ENCODE measurements around the gene KIF20B.

KIF20B gene

GRCh38 chr10:89663144-89663543 lies 38.2 kb upstream of the KIF20B start:
- Histone ChIP-seq H3K36me3 (ENCODE audit: control insufficient read depth, insufficient read depth, low read length) (no peaks in the 10 kb centered on the region), H3K4me3 (ENCODE audit: insufficient read depth, low read depth, low read length) (no peak overlapping the region), H3K9me3 (ENCODE audit: control insufficient read depth, low read length) (no peaks in the 10 kb centered on the region), H3K4me1 (ENCODE audit: control insufficient read depth, insufficient read depth, low read length) (no peaks in the 10 kb centered on the region), H3K27me3 (ENCODE audit: control insufficient read depth, insufficient read depth, low read length, poor library complexity, severe bottlenecking) (no peaks in the 10 kb centered on the region), H3K27ac (ENCODE audit: insufficient read depth, low read depth, low read length, poor library complexity, severe bottlenecking) (no peak overlapping the region)
- 84 to 86% methylated on average over 3 of the region's 3 CpGs for WGBS, 2 experiments

- Histone ChIP-seq H3K36me3 (ENCODE audit: control insufficient read depth, insufficient read depth, low read length) (no peaks in the 10 kb centered on the region), H3K27ac (ENCODE audit: insufficient read depth, low read depth, low read length, poor library complexity, severe bottlenecking) (no peak overlapping the region), H3K4me1 (ENCODE audit: control insufficient read depth, insufficient read depth, low read length) (no peaks in the 10 kb centered on the region), H3K9me3 (ENCODE audit: control insufficient read depth, low read length) (no peaks in the 10 kb centered on the region), H3K4me3 (ENCODE audit: insufficient read depth, low read depth, low read length) (no peak overlapping the region), H3K27me3 (ENCODE audit: control insufficient read depth, insufficient read depth, low read length, poor library complexity, severe bottlenecking) (no peaks in the 10 kb centered on the region)
- 86 to 97% methylated on average over 3 of the region's 3 CpGs for WGBS, 2 experiments
Observed at GRCh38 chr10:89664203-89664602, 37.2 kb upstream of the KIF20B start.

DNA sequence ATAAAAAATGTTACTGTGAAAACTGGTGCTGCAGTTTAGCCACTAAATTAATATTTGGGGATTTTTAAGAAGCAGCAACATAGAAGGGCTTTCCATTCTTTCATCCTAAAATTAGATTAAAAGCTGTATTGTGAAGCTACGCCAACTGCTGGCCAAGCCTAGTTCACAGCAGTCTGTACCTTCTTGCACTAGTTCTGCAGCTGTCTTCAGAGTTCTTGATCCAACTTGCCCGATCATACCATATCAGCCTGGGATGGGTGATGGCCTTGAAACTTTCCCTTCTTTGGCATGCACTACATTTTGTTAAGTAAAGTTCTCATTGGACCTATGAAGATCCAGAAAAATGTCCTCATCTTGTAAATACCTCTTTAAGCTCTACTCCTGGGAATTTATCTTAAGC lies 36.1 kb upstream of the KIF20B start:
- H3K27ac ChIP-seq (ENCODE audit: insufficient read depth, low read depth, low read length, poor library complexity, severe bottlenecking) = no peak overlapping the region
- no peaks in the 10 kb centered on the region for H3K9me3 ChIP-seq (ENCODE audit: control insufficient read depth, low read length)
- no peaks in the 10 kb centered on the region for H3K36me3 ChIP-seq (ENCODE audit: control insufficient read depth, insufficient read depth, low read length)
- H3K4me3 ChIP-seq (ENCODE audit: insufficient read depth, low read depth, low read length) = no peak overlapping the region
- no peaks in the 10 kb centered on the region for H3K27me3 ChIP-seq (ENCODE audit: control insufficient read depth, insufficient read depth, low read length, poor library complexity, severe bottlenecking)
- WGBS, 2 experiments = 94 to 97% methylated on average over 2 of the region's 2 CpGs
- no peaks in the 10 kb centered on the region for H3K4me1 ChIP-seq (ENCODE audit: control insufficient read depth, insufficient read depth, low read length)

DNA sequence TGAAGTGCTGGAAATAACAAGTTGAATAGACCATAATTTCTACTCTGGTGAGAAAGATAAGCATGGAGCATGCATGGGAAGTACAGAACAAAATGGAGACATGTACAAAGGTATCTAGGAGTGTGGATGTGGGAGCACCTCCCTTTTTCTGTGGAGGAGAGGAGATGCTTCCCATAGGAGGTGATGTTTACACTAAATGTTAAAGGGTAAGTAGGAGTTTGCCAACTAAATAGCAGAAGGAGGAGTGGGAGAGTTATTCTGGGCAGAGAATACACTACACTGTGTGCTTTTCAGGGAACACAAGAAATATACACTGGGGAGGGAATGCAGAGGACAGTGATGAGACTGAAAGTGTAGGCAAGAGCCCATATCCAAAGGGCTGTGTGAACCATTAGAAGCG lies 35.3 kb upstream of the KIF20B start:
- H3K27me3 ChIP-seq (ENCODE audit: control insufficient read depth, insufficient read depth, low read length, poor library complexity, severe bottlenecking) = no peaks in the 10 kb centered on the region
- H3K9me3 ChIP-seq (ENCODE audit: control insufficient read depth, low read length) = no peaks in the 10 kb centered on the region
- no peak overlapping the region for H3K4me3 ChIP-seq (ENCODE audit: insufficient read depth, low read depth, low read length)
- H3K4me1 ChIP-seq (ENCODE audit: control insufficient read depth, insufficient read depth, low read length) = no peaks in the 10 kb centered on the region
- WGBS, 2 experiments = 86 to 97% methylated on average over 1 of the region's 1 CpG
- no peak overlapping the region for H3K27ac ChIP-seq (ENCODE audit: insufficient read depth, low read depth, low read length, poor library complexity, severe bottlenecking)
- no peaks in the 10 kb centered on the region for H3K36me3 ChIP-seq (ENCODE audit: control insufficient read depth, insufficient read depth, low read length)

DNA sequence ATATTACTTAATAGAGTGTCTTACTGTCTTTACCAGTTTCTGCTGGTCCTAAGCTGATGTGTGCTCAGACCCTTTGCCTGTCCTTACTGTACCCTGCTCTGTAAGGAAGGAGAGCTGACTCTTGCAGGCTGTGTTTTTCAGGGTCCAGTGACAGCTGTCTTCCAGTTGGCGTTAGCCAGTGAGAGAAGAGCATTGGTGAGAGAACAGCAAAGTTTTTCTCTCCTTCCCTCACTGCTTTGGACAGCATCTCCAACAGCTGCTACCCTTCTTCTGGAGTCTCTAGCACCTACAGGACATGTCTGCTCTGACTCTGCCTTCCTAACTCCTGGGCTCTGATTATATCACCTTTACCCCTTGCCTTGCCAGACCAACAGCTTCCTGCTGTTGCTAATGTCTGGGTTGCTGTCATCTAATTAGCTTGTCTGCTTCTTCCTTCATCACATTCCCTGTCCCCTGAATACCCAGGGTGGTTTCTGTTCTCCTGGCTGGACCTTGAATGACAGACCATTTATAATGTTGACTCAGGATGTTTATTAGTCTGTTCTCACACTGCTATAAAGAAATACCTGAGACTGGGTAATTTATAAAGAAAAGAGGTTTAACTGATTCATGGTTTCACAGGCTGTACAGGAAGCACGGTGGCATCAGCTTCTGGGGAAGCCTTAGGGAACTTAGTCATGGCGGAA lies 32.9 kb upstream of the KIF20B start:
- H3K4me1 ChIP-seq (ENCODE audit: control insufficient read depth, insufficient read depth, low read length) = no peaks in the 10 kb centered on the region
- H3K4me3 ChIP-seq (ENCODE audit: insufficient read depth, low read depth, low read length) = no peak overlapping the region
- H3K27ac ChIP-seq (ENCODE audit: insufficient read depth, low read depth, low read length, poor library complexity, severe bottlenecking) = no peak overlapping the region
- no peaks in the 10 kb centered on the region for H3K27me3 ChIP-seq (ENCODE audit: control insufficient read depth, insufficient read depth, low read length, poor library complexity, severe bottlenecking)
- H3K9me3 ChIP-seq (ENCODE audit: control insufficient read depth, low read length) = no peaks in the 10 kb centered on the region
- 87 to 88% methylated on average over 3 of the region's 3 CpGs for WGBS, 2 experiments
- no peaks in the 10 kb centered on the region for H3K36me3 ChIP-seq (ENCODE audit: control insufficient read depth, insufficient read depth, low read length)

DNA sequence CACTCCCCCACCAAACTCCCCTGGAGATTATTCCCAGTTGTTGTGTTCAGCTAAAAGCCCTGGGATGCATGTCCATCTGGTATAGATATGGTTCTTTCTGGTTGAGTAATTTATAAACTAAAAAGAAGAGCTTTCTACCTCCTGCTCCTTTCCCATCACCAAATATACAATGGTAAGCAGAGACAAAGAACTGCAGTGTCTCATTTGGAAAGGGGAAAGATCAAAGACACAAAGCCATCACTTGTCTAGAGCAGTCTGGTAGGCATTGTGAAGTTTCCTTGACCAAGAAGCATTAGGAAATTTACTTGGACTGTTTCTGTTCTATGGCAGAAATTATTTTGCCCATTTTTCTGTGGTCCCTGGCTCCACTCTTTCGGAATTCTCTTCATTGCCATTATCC lies 31.4 kb upstream of the KIF20B start:
- H3K4me3 ChIP-seq (ENCODE audit: insufficient read depth, low read depth, low read length) = no peak overlapping the region
- no peaks in the 10 kb centered on the region for H3K27me3 ChIP-seq (ENCODE audit: control insufficient read depth, insufficient read depth, low read length, poor library complexity, severe bottlenecking)
- H3K9me3 ChIP-seq (ENCODE audit: control insufficient read depth, low read length) = no peaks in the 10 kb centered on the region
- H3K27ac ChIP-seq (ENCODE audit: insufficient read depth, low read depth, low read length, poor library complexity, severe bottlenecking) = no peak overlapping the region
- no peaks in the 10 kb centered on the region for H3K36me3 ChIP-seq (ENCODE audit: control insufficient read depth, insufficient read depth, low read length)
- 80 to 100% methylated on average over 1 of the region's 1 CpG for WGBS, 2 experiments
- no peaks in the 10 kb centered on the region for H3K4me1 ChIP-seq (ENCODE audit: control insufficient read depth, insufficient read depth, low read length)

DNA sequence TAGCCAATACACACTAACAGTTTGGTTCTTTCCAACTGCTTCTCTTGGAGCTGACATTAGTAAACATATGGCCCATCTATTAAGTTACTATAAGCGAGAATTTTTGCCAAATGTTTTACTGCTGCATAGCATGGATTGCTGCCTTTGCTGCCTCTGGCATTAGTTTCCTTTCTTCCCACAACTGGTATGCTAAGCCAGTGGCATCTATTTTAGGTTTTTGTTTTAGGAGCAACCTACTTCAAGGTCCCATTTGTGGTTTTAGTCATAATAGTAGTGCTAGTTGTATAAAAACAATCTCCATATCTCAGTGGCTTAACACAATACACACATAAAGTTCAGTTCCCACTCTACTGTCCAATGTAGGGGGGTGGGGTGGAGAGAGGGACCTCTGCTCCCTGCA lies 30.5 kb upstream of the KIF20B start:
- WGBS, 2 experiments = 94 to 95% methylated on average over 1 of the region's 1 CpG
- no peaks in the 10 kb centered on the region for H3K9me3 ChIP-seq (ENCODE audit: control insufficient read depth, low read length)
- H3K27me3 ChIP-seq (ENCODE audit: control insufficient read depth, insufficient read depth, low read length, poor library complexity, severe bottlenecking) = no peaks in the 10 kb centered on the region
- no peaks in the 10 kb centered on the region for H3K4me1 ChIP-seq (ENCODE audit: control insufficient read depth, insufficient read depth, low read length)
- no peaks in the 10 kb centered on the region for H3K36me3 ChIP-seq (ENCODE audit: control insufficient read depth, insufficient read depth, low read length)
- no peak overlapping the region for H3K4me3 ChIP-seq (ENCODE audit: insufficient read depth, low read depth, low read length)
- H3K27ac ChIP-seq (ENCODE audit: insufficient read depth, low read depth, low read length, poor library complexity, severe bottlenecking) = no peak overlapping the region

- Histone ChIP-seq H3K4me3 (ENCODE audit: insufficient read depth, low read depth, low read length) (no peak overlapping the region), H3K36me3 (ENCODE audit: control insufficient read depth, insufficient read depth, low read length) (no peaks in the 10 kb centered on the region), H3K4me1 (ENCODE audit: control insufficient read depth, insufficient read depth, low read length) (no peaks in the 10 kb centered on the region), H3K27me3 (ENCODE audit: control insufficient read depth, insufficient read depth, low read length, poor library complexity, severe bottlenecking) (no peaks in the 10 kb centered on the region), H3K9me3 (ENCODE audit: control insufficient read depth, low read length) (no peaks in the 10 kb centered on the region), H3K27ac (ENCODE audit: insufficient read depth, low read depth, low read length, poor library complexity, severe bottlenecking) (no peak overlapping the region)
Observed at GRCh38 chr10:89677341-89677740, 24.0 kb upstream of the KIF20B start.

DNA sequence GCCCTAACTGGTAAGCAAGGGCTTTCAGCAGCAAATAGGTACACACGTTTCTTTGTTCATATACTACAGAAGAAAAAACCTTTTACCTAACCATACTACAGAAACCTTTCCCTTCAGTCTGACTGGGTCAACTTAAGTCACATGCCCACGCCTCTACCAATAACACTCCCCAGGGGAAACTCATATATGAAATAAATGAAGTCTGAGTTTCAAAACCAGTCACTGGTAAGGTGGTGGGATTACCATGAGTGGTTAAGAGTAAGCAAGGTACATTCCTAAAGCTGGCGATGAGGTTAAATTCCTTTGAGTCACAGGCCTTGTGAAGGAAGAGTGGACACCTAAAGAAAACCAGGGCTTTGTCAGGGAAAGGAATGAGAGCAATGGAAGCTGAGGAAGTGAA lies 21.4 kb upstream of the KIF20B start:
- WGBS, 2 experiments = 76 to 97% methylated on average over 2 to 3 of the region's 3 CpGs
- Histone ChIP-seq H3K9me3 (ENCODE audit: control insufficient read depth, low read length) (no peaks in the 10 kb centered on the region), H3K36me3 (ENCODE audit: control insufficient read depth, insufficient read depth, low read length) (no peaks in the 10 kb centered on the region), H3K27me3 (ENCODE audit: control insufficient read depth, insufficient read depth, low read length, poor library complexity, severe bottlenecking) (no peaks in the 10 kb centered on the region), H3K4me3 (ENCODE audit: insufficient read depth, low read depth, low read length) (no peak overlapping the region), H3K4me1 (ENCODE audit: control insufficient read depth, insufficient read depth, low read length) (no peaks in the 10 kb centered on the region), H3K27ac (ENCODE audit: insufficient read depth, low read depth, low read length, poor library complexity, severe bottlenecking) (no peak overlapping the region)

- no peaks in the 10 kb centered on the region for H3K9me3 ChIP-seq (ENCODE audit: control insufficient read depth, low read length)
- H3K4me1 ChIP-seq (ENCODE audit: control insufficient read depth, insufficient read depth, low read length) = no peaks in the 10 kb centered on the region
- no peaks in the 10 kb centered on the region for H3K36me3 ChIP-seq (ENCODE audit: control insufficient read depth, insufficient read depth, low read length)
- H3K4me3 ChIP-seq (ENCODE audit: insufficient read depth, low read depth, low read length) = no peak overlapping the region
- no peaks in the 10 kb centered on the region for H3K27me3 ChIP-seq (ENCODE audit: control insufficient read depth, insufficient read depth, low read length, poor library complexity, severe bottlenecking)
- WGBS, 2 experiments = 92 to 94% methylated on average over 5 of the region's 5 CpGs
- H3K27ac ChIP-seq (ENCODE audit: insufficient read depth, low read depth, low read length, poor library complexity, severe bottlenecking) = no peak overlapping the region
Observed at GRCh38 chr10:89683883-89684282, 17.5 kb upstream of the KIF20B start.

GRCh38 chr10:89684604-89685003 lies 16.8 kb upstream of the KIF20B start:
- no peaks in the 10 kb centered on the region for H3K4me1 ChIP-seq (ENCODE audit: control insufficient read depth, insufficient read depth, low read length)
- no peak overlapping the region for H3K4me3 ChIP-seq (ENCODE audit: insufficient read depth, low read depth, low read length)
- no peaks in the 10 kb centered on the region for H3K27me3 ChIP-seq (ENCODE audit: control insufficient read depth, insufficient read depth, low read length, poor library complexity, severe bottlenecking)
- H3K36me3 ChIP-seq (ENCODE audit: control insufficient read depth, insufficient read depth, low read length) = no peaks in the 10 kb centered on the region
- no peak overlapping the region for H3K27ac ChIP-seq (ENCODE audit: insufficient read depth, low read depth, low read length, poor library complexity, severe bottlenecking)
- 92 to 93% methylated on average over 2 of the region's 2 CpGs for WGBS, 2 experiments
- no peaks in the 10 kb centered on the region for H3K9me3 ChIP-seq (ENCODE audit: control insufficient read depth, low read length)

All from ectodermal cell (in vitro differentiated cells).